CD4-positive, alpha-beta T cell treated with Interleukin-1 beta for 1 hour (primary cell): ENCODE measurements around the gene ARL3.

Experiments
- DNase-seq, 2 donors: peaks; one replicate each; pipeline ENCODE4 v3.0.0-alpha.2; 2020 to 2022

Gene ARL3

DNA sequence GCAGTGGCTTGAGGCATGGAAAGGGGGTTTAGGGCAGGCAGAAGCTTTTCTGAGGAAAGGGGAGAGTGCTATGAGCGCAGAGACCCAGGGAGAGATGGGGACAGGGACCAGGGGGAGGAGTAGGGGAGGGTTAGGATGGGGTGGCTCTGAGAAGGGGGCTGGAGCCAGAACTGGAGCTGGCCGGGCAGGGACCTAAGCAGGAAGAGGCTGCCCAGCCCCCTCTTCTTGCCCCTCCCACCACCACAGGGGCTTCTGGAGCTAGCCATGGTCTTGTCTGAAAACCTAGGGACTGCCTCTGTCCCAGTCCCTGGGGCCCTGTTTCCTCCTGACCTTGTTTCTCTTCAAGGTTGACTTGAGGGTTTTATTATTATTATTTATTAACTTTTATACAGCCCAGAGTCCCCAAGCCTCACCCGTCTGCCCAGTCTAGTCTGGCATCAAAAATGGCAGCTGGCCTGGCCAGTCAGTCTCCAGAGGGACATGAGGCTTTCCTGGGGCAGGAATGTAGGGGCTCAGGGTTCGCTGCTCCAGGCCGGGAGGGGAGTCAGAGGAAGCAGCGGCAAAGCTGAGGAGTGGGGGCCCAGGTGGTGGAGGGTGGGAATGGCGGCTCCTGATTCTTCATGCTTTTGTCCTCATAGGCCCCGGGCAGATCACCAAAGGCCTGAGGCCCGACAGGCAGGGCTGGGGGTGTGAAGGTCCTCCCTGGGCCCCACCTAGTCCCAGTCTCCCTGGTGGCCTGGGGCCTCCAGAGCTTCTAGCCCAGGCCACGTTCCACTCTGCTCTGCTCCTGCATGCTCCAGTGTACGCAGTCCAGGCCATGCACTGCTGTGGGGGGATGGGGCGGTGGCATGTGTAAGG is 64.2 kb downstream of the ARL3 start:
- DNase-seq: no peak

DNA sequence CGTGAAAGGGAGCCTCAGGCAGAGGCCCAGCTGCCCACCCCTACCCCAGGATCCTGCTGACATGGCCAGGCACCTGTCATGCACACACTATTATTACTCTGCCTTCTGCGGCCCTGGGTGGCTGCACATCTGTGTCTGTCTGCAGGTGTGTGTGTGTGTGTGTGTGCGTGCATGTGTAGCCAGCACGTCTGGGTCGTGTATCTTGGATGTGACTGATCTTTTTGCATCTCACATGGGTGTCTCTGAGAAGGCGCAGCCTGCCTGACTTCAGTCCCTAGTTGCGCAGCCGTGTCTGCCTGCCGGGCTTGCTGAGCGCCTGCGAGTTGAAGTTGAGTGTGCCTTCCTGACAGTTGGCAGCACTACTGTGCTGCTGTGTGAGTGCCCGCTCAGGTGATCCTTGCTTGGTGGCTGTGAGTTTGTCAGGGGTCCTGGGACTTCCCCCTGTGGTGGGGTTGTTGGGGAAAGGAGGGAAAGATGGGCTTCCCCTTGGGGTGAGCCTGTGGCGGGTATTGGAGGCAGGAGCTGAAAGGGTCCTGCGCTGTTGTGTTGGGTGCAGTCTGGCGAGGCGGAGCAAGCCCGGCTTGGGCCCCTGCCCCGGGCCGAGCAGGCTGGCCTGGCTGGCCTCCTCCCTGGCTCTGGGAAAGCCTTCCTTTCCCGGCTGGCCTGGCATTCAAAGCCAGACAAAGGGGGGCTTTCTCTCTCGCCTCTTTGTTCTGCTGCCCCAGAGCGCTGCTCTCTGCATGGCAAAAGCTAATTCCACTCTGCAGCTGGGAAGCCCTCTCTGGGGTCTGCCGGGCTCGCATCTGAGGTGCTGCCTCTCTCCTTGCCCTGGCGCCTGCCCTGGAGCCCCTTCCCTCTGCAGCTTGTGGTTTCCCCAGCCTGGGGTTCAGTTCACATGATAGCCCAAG is 65.1 kb downstream of the ARL3 start:
- DNase-seq: peak; percentile 26 to 28

DNA sequence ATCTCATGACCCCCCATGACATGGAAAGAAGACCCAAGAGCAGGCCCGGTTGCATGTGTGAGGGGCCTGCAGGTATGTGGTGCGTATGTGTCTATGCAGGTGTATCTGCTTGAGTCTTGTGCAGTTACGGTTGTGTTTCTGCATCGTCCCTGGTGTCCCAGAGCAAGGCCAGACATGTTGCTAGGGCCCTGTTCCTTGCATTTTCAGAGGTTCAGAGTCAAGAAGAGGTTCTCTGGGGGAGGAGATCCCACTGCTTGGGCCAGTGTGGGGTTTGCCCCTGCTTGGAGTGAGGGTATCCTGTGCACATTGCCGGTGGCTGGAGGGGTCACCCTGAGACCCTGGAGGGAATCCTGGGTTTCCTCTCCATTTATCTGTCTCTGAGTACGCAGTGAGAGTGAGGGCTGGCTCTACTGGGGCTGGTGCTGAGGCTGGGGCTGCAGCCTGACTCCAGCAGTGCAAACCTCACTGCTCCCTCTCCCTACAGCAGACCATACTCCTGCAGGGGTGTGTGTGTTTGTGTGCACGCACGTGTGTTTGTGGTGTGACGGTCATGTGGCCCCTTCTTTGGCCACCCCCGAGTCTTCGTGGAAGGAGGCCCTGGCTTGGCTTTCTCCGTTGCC is 65.8 kb downstream of the ARL3 start:
- DNase-seq: no peak

DNA sequence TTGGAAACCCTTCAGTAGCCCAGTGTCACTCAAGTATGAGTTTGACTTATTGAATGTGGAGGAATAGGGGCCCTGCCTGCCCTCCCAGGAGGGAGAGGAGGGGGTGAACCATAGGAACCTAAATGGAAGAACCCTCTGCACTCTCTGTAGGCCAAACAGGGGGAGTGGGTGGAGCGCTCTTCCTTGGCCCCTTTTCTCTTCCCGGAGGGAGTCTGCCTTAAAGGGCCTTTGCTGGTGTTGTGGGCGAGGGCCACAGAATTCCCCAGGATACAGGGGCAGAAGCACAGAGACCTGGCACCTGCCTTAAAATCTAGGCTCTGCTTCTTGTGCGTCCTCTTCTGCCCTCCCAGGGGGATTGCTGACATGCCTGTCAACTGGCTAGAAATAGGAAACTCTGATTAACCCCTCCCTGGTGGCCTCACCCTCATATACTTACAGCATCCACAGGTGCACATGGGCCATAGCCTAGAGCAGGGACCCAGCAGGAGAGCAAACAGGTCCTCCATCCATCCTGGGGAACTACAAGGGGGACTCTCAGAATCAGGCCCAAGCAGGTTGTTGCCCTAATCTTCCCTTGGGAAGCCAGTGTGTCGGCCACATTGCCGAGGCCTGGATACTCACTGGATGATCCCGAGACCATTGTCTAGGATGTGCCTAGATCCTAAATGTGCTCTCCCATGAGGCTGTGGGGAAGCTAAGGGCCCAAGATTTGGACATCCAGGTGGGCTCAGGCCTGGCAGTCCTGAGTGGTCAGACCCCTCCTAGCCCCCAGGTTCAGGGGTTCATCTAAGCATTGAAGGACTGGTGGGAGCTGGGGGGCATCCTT is 66.5 kb downstream of the ARL3 start:
- no peak for DNase-seq

DNA sequence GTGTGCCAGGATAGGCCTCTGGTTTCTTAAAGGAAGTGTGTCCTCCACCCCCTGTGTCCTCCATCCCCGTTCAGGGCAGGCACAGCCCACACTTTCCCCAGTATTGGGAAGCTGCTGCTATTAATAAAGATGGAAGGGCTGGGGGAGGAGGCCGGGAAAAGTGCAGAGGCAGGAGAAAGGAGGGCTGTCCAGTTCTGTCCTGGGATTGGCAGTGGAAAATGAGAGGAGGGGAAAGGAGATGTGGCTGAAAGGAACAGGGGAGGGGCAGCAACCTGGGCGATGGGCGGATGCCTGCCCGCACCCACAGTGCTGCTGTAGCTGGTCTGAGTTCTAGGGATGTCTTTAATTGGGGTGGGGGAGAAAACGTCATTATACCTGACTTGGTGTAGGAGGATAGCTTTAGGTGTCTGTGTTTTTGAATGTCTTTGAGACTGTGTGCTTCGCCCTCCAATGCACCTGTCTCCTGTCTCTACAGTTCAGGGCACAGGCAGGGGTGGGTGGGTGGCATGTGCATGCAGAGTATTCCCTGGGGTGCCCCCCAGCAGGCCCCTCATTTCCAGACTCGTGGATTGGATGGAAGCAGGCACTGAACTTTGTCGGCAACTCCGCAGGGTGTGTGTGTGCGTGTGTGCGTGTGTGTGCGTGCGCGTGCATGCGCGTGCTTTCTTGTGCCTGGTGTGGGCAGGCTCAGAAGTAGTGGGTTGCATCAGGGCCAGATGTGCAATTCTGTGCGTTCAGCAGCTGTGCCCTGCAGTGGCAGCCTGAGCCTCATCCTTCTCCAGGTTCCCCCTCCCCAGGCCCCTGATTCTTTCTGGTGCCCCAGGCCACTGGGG is 67.4 kb downstream of the ARL3 start:
- peak; percentile 49 to 53 for DNase-seq

DNA sequence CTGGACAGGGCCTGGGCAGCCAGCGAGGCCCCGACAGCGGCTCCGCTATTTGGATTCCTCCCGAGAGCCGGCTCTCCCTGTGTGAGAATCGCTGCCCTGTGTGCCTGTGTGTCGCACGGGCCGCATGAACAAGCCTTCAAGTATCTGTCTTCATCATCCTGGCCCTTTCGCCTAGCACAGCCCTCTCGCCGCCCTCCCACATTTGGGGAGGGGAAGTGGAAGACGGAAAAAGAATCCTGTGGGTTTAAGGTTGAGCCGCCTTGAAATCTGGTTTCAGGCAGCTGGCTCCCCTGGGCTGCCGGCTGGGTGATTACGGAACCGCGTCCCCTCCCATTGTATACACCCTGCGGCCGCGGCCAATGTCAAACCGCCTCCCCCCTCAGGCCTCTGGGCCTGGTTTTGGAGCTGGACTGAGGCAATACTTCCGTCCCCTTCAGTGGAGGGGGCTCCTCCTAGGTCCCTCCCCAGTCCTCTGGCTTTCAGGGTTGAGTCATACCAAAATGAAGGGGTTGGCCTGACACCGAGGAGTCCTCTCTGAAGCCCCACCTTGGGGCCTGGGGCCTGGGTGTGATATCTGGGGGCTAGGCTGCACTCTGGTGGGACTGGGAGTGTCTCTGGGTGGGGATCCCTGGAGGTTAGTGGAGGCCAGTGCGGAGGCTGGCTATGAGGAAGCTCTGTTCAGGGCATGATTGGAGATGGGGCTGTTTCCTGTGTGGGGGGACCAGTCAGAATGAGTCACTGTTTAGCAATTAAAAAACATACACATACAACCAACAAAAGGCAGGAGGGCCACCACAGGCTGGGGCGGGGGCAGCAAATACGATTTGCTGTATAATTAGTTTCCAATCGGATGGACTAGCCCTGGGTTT is 68.2 kb downstream of the ARL3 start:
- peak; percentile 79 to 81 for DNase-seq

DNA sequence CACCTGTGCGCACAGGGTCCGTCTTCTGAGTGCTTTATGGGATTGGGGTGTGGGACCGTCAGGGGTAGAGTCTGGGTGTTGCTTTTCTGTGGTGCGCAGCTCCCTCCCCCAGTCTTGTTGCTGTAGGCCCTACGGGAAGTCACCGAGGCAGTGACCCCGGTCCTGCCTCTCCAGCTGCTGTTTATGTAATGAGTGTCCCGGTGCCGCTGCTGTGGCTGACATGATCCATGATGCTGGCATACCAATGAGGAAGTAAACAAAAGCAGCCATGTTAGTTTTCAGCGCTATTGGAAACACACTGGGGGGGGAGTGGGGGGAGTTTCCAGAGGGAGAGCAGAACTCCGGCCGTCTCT is 68.8 kb downstream of the ARL3 start:
- DNase-seq: peak; percentile 63 to 74

DNA sequence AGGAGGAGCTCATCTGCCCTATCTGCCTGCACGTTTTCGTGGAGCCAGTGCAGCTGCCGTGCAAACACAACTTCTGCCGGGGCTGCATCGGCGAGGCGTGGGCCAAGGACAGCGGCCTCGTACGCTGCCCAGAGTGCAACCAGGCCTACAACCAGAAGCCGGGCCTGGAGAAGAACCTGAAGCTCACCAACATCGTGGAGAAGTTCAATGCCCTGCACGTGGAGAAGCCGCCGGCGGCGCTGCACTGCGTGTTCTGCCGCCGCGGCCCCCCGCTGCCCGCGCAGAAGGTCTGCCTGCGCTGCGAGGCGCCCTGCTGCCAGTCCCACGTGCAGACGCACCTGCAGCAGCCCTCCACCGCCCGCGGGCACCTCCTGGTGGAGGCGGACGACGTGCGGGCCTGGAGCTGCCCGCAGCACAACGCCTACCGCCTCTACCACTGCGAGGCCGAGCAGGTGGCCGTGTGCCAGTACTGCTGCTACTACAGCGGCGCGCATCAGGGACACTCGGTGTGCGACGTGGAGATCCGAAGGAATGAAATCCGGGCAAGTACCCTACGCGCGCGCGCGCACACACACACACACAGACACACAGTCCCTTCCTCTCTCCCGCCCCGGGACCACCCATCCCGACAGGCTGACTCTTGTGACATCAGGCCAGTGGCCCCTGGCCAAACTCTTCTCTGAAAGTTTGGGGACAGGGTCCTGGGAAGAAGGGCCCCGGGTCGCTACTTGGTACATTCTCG is 69.4 kb downstream of the ARL3 start:
- peak; percentile 84 to 88 for DNase-seq

DNA sequence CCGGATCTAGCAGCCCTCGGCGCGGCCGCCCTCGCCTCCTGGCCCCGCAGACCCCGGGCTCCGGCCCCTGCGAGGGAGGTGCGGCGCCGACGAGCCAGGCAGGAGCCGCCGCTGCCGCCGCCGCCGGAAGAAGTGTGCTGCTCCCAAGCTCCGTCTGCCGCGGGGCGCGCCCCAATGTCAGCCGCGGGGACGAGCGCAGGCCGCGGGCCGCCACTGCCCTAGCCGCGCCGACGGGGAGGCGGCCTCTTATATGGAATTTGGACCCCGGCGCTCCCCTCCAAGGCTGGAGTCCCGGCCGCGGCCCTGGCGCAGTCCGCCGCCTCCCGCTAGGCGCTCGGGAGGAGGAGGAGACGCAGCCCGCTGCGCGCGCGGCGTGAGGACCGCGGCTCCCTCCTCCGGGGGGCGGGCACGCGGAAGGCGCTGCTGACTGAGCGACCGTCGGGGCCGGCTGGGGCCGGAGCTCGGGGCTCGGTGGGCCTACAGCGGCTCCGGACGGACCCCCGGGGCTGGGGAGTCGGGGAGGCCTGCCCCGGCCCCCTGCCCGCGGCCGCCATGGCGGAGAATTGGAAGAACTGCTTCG is 70.0 kb downstream of the ARL3 start, which contains the start of gene TRIM8:
TSS of gene TRIM8 (plus strand) at position 414 of the 580 bp plus-strand sequence. CDS start at position 553, 139 bp downstream.
- peak; percentile 54 to 57 for DNase-seq

DNA sequence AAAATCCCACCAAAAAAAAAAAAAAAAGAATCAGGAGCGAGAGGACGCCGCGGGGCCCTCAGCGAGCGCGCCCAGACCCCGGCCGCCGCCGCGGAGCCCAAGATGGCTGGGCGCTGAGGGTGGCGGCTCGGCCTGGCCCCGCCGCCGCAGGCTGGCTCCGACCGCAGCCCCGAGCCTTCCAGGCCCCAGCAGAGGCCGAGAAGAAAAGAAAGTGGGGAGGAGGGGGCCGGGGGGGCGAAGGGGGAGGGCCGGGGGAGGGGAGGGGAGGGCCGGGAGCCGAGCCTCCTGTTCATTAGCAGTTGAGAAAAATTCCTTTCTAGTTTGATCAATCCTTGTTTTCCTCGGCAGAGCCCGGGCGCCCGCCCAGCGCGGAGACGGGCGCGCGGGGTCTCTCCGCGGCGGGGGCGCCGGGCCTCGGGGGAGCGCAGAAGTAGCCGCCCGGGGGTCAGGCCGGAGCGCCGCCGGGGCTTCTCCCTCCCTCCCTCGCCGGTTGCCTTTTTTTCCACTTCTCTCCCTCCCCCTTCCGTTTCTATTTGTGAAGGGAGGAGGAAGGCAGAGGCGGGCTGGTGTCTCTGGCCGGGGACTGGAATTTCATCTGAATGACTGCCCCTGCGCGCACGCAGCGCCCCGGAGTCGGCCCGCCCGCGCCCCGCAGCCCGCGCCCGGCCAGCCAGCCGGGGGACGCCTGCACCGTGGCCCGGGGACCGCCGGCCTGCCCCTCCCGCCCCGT is 70.7 kb downstream of the ARL3 start:
- DNase-seq: peak; percentile 50 to 54

DNA sequence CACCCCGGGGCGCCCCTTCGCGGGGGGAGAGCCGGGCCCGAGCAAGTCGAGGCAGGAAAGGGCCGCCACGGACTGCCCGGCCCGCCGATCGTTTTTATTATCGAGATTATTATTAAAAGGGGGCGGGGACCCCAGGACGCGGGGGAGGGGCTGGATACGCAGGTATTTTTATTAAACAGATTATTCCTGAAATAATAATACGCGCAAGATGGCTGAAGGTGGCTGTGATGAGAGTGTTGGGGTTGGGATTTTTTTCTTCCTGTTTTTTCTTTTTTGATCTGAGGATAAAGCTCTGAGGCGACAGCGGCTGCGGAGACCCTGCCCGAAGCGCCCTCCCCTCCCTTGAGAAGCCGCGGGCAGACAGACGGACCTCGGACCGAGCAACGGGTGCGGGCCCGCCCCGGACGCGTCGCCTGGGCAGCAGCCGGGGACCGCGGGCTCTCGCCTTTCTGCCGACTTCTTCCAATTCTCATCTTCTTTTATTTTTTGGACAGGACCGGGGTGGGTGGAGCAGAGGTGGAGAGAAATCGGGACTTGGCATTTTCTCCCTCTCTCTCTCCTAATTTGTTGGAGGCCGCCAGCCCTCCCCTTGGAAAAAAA is 71.4 kb downstream of the ARL3 start:
- DNase-seq: peak; percentile 48 to 60

DNA sequence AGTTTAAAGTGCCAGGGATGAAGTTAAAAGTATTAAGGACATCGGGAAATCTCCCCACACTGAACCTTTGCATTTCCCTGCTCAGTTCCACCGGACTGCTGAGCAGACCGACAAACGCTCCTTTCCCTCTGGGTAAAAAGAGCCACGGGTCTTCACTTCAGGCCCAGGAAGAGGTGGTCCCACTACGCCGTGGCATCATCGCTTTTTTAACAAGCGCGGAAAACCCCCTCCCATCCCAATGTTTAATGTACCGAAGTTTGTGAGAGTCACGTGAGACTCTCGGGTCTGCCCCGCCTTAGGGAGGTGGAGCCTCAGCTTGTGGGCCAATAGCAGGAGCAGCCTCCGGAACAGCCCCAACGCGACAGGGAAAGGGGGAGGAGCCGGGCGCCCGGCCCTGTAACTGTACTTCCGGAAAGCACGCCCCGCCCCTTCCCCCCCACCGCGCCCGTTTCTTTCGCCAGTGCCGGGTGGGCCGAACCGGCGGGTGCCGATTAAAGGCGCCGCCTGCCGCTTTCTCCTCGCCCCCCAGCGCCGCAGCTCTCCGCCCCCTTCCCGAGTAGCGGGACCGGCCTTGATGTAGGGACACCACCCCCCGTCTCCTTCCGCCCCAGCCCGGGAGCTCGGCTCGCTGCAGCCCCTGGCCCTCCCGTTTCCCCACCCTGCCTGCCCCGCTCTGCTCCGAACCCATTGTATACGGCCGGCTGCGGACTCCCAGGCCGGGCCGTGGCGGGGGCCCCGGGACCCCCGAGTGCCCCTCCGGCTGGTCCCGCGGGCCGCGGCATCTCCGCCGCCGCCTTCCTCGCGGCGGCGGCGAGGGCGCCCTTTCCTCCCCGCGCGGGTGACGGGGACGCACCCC is 72.1 kb downstream of the ARL3 start:
- DNase-seq: peak; percentile 98 to 99

DNA sequence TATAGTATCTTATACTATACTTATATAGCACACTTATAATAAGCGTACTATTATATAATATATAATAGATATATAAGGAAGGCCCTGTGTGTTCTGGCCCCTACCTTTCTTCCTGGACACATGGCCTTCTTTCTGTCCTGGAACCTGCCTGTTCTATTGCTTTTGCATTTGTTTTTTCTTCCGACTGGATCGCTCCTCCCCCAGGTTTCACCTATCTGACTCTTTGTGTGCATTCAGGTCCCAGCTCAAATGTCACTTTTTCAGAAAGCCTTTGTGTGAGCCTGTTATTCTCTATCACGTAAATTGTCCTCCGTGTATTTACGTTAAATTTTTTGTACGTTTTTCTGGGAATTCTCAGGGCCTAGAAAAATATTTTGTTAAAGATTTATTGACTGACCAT is 72.8 kb downstream of the ARL3 start:
- no peak for DNase-seq

DNA sequence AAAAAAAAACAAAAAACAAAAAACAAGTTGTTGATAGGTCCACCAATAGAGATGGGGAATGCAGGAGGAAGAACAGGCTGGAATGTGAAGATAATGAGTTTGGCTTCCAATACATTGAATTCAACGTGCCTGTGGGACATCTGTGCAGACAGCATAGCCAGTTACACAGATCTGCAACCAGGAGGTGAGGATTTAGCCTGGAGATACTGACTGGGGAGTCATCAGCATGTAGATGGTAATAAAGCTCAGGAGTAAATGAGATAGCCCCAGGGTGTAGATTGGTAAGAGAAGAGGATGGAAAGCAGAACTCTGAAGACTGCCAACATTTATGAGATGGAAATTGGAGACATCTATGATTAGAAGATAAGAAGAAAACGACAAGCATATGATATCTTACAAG is 74.7 kb downstream of the ARL3 start:
- DNase-seq: no peak

DNA sequence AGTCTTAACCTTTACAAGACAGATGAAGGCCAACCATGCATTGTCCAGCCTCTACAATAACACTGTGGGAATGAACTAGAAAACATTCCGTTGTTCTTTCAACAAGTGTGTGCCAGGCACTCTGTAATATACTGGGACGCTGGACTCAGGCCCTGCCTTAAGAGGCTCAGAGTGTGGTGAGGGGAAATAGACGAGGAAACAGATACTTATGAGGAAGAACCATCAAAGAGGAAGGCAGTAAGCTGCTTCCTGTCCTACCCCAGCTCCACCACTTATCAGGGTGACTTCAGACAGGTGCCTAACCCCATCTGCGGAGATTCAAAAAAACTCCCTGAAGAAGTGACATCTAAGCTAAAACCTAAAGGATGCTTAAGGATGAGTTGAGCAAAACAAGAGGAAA is 78.8 kb downstream of the ARL3 start:
- DNase-seq: peak in 1 of 2 donors; percentile 48

DNA sequence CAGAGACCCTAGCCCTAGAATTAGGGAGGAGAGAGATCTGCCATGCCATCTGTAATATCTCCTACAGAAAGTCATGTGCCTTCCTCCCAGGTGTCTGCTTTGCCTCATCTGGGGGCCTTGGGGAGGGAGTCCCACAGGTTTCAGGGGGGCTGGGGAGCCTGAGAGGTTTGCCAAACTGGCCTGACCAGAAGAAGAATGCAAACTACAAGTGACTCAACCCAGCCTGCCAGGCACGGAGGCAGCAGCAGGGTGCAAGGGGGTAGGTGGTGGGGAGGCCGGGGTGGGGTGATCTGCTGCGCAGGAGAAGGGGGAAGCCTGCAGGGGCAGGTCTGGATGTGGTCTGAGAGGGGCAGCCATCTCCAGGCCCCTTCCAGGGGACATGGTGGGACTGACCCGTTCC is 79.5 kb downstream of the ARL3 start:
- no peak for DNase-seq

DNA sequence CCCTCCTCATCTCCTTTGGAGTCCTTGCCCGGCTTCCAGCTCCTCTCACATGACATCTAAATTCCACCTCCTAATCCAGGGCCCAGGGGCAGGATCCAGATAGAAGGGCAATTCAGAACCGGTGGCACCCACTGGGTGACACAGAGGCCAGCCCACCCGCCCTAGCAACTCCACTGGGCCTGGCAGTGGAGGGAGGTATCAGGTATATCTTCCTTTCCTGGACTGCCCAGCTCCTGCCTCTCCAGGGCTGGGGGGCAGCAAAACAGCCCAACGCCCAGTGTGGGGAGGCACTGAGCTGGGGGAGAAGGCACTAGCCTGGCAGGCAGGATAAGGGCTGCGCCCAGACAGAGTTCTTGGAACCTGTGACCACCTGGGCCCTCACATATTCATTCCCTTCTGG is 80.3 kb downstream of the ARL3 start:
- DNase-seq: no peak
